ENCODE results near the gene FCER2.

Gene FCER2

DNA sequence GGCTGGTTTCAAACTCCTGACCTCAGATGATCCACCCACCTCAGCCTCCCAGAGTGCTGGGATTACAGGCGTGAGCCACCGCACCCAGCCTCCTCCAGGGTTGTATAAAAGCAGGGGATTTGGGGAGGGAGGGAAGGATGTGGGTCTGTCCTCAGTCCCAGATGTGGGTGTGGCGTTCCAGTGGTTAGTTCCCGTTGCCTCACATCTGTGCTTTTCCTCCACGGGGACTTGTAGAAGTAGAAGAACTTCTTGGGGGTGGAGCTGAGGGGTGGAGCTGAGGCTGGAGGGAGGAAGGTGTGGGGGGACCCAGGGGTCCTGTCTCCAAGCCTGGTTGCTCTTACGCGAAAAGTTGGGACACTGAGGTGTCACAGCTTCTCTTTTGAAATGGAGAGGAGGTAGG is 25.6 kb downstream of the FCER2 start:
- no peak for DNase-seq

DNA sequence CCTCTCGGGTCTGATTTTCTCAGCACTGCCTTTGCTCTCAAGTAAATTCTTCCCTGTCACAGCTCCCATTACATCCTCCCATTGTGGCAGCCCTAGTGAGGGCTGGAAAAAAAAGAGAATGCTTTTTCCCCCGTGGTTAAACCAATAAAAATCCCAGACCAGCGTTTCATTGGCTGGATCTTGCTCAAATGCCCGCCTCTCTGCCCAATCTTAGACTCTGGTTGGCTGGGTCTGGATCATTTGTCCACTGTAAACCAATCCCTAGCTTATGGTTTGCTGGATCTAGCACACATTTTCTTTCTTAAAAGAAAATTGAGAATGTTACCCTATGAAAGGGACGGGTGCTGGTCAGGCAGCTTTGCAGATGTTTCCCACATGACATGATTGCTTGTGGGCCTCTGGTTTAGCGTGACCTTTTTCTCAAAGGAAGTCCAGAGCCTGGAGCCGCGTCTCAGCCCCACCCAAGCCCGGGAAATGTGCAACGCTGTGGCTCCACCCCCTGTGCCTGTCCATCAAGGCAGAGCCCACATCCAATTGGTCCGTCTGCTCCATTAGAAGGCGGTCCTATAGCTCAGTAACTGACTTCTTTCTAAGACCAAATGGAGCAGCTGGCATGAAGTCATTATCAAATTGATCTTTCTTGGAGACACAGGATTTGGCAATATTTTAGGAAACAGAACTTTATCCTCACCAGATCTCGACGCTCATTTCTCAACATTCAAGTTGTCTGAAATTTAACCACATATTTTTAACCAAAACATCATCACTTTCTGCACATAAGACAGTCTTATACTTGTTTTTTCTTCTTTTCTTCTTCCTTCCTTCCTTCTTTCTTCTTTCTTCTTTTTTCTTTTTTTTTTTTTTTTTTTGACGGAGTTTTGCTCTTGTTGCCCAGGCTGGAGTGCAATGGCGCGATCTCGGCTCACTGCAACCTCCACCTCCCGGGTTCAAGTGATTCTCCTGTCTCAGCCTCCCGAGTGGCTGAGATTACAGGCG is 27.6 kb downstream of the FCER2 start:
- DNase-seq: no peak

DNA sequence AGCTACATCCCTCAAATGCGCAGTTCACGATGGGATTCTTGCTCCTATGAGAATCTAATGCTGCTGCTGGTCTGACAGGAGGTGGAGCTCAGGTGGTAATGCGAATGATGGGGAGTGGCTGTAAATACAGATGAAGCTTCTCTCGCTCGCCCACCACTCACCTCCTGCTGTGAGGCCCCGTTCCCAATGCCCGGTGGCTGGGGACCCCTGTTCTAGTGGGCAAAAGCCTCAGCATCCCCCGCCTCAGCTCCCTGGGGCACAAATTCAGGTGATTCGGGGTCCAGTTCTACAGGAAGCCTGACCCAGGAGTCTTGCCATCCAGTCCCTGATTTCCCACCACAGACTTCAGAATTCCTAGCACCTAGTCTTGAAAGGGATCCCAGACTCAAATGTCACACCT is 29.4 kb downstream of the FCER2 start:
- DNase-seq: no peak

DNA sequence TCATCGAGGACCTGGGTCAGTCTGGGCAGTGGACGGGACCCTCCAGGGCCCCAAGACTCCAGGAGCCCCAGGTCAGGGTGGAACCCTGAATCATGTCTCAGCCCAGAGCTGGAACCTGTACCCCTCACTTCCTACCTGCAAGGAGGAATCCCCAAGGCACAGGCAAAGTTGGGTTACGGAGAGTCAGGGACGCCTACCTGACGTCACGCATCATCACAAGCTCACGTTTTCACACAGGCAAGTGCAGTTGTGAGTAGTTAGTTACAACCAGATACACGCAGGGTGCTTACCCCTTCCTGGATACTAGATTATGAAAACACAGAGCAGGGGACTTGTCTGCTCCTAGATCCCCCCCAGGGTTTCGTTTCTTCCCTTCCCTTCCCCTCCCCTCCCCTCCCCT is 31.1 kb downstream of the FCER2 start:
- DNase-seq: no peak

DNA sequence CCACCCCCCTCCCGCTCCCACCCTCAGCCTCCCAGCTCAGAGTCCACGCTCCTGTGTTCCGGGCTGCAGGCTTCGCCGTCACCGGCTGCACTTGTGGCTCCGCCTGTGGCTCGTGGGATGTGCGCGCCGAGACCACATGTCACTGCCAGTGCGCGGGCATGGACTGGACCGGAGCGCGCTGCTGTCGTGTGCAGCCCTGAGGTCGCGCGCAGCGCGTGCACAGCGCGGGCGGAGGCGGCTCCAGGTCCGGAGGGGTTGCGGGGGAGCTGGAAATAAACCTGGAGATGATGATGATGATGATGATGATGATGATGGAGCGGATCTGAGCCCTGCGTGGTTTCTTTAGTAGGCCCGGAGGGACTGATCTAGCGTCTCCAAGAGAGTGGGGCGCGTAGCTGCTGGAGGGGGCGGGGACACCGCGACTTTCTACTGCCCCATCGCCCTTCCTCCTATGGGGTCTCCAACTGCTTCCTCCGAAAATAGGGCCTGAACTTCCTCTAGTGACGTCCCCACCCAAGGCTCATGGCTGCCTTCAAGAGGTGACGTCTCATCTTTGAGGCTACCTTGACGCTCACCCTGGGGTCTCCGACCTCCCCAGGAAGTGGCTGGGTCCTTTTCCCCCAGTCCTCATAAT is 31.7 kb downstream of the FCER2 start:
- DNase-seq: no peak

DNA sequence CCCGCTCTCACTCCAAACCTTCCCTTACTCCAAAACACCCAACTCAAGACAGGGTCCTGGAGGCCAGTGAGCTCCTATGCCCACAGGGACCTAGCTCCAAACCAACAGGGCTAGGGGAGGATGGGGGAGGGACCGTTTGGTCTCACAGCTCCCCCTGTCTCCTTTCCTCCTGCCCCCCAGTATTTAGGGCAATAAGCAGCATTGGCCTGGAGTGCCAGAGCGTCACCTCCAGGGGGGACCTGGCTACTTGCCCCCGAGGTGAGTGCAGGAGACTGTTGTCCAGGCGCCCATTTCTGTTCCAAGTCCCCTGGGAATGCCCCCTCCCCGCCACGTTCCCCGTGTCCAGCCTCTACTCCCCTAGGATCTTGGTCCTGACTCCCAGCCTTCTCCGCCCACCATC is 32.3 kb downstream of the FCER2 start:
- no peak for DNase-seq

DNA sequence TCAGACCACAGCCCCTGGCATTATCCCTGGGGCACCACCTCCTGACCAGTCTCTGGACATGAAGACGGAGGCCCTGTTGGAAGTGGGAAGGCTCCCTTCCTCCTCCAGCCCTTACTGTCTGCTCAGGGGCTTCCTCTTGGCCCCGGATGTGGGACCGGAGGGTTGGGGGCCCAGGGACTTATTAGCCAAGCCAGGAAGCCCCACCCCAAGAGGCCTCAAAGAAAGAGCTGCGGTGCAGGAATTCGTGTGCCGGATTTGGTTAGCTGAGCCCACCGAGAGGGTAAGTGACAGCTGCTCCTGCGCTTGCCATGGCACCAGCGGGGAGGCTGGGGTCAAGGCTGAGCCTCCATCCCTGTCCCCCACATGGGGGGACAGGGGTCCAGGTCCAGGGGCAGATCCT is 33.1 kb downstream of the FCER2 start, which contains the start of gene RETN:
Gene RETN (plus strand): TSS at position 208 of the 400 bp plus-strand sequence. CDS start 278 bp downstream, outside the sequence.
- DNase-seq: no peak

DNA sequence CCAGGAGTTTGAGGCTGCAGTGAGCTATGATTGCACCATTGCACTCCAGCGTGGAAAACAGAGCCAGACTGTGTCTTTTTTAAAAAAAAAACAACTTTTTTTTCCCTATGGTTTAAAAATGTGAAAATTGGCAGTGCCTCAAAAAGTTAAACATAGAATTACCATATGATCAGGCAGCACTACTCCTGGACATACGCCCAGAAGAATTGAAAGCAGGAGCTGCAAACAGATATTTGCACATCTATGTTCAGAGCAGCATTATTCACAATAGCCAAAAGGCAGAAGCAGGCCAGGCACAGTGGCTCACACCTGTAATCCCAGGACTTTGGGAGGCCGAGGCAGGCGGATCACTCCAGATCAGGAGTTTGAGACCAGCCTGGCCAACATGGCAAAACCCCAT is 36.9 kb downstream of the FCER2 start:
- no peak for DNase-seq

DNA sequence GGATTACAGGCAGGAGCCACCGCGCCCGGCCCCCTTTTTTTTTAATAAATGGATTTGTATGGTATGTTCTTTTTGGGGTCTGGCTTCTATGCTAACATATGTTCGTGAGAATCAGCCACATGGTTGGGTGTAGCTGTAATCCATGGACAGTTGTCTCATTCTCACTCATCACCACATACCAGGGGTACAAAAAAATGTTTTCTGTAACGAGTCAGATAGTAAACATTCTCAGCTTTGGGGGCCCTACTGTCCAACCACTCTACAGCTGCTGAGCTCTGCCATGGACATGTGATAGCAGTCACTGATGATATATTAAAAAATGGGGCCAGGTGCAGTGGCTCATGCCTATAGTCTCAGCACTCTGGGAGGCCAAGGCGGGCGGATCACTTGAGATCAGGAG is 38.2 kb downstream of the FCER2 start:
- DNase-seq: no peak

DNA sequence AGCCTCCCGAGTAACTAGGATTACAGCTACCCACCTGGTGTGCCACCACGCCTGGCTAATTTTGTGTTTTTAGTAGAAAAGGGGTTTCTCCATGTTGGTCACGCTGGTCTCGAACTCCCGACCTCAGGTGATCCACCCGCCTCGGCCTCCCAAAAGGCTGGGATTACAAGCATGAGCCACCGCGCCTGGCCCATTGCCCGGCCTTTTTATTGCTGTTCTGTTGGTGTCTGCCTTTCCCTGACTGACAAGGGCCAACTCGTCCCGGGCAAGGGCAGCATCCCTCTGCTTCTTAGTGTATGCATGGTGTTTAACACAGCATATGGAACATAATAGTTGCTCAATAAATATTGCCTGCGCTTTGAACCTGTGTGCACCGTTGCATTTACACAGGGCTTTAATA is 39.3 kb downstream of the FCER2 start:
- DNase-seq: no peak

DNA sequence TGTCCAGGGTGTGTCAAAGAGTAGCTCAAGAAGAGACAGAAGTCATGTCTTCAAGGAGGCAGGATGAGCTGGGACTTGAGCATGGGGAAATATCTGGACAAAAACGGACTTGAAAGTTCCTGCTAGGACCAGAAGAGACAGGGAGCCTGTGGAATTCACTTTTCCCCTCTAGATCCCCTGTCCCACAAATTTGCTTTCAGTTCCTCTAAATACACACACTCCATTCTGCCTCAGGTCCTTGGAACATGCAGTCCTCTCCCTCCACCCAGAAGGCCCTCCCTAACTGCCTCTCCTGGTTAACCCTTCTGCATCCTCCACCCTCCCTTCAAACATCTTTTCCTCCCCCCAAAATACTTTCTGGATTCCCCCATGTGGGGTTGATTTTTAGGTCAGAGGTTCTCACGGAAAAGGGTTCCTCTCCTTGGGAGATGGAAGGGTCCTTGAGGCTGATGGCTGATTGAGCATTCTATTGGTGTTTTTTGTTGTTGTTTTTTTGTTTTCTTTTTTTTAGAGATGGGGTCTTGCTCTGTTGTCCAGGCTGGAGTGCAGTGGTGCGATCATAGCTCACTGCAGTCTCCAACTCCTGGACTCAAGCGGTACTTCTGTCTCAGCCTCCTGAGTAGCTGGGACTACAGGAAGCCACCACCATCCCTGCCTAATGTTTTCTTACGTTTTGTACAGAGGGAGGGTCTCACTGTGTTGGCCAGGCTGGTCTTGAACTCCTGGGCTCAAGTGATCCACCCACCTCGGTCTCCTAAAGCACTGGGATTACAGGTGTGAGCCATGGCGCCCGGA is 40.0 kb downstream of the FCER2 start:
- no peak for DNase-seq

DNA sequence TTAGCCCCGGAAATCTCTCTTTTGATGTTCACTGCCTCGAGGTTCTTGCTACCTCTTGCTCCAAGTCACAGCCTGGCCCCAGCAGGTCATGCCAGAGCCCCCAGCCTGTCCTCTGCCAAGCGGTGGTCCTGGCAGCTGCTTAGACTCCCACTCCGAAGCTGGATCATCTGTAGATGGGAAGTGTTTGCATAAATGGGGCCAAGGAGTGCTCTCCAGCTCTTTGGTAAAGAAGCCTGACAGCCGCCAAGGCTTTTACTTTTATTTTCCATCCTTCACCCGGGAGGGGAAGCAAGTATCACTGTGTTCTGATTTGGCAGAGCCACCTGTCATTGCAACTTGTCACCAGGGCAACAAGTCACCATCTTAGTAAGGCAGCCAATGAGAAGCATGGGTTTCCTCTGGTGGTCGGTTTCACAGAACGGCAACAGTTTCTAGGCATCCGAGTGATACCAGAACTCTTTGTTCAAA is 43.7 kb downstream of the FCER2 start:
- no peak for DNase-seq

DNA sequence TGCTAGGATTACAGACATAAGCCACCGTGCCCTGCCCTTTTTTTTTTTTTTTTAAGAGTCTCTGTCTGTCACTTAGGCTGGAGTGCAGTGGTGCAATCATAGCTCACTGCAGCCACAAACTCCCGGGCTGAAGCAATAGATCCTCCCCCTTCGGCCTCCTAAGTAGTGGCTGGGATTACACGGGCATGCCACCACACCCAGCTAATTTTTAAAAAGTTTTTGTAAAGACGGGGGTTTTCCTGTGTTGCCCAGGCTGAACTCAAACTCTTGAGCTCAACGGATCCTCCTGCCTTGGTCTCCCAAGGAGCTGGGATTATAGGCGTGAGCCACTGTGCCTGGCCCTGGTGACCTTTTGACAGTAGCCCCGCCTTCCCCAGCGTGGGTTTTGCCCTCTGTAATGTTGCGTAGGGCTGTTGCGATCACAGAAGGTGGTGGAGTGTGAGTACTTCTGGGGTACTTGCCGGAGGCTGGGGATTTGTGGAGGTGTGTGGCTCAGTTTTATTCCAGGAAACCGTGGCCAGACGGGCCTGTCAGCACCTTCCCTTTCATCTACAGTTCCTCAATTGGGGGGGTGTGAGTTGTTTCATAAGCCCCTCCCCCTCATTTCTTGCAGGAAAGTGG is 44.7 kb downstream of the FCER2 start:
- DNase-seq: peak; percentile 73

DNA sequence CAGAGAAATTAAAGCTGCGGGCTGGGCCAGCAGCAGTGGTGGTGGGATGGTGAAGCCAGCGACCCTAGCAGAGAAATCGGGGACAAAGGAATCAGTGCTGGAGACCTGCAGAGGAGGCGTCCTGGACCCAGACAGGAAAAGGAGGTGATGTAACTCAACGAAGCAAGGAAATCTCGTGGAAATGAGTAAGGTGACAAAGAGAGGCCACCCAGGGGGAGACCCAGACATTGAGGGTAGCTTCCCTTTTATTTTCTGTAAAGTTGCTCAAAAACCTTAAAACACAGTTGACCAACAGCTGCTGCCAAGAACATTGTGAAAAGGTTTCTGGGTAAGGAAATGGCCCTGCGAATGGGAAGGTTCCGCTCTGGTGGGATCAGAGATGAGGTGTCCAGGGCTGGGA is 46.4 kb downstream of the FCER2 start:
- DNase-seq: no peak

DNA sequence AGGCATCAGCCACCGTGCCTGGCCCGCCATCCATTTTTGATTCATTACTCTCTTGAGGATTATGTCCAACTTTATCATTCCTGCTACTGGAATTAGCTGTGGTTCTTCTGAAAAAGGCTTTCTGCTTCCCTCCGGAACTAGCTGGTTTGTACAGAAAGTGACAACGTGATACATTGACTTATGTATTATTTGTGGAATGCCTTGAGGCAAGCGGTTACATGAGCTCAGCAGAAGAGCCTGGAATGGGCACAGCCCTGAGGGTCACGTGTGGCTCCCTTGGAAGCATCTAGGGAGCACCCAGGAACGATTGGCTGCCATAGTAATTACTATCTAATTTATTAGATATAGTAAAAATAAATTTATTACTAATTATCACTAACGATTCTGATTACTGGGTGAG is 47.5 kb downstream of the FCER2 start:
- DNase-seq: no peak

DNA sequence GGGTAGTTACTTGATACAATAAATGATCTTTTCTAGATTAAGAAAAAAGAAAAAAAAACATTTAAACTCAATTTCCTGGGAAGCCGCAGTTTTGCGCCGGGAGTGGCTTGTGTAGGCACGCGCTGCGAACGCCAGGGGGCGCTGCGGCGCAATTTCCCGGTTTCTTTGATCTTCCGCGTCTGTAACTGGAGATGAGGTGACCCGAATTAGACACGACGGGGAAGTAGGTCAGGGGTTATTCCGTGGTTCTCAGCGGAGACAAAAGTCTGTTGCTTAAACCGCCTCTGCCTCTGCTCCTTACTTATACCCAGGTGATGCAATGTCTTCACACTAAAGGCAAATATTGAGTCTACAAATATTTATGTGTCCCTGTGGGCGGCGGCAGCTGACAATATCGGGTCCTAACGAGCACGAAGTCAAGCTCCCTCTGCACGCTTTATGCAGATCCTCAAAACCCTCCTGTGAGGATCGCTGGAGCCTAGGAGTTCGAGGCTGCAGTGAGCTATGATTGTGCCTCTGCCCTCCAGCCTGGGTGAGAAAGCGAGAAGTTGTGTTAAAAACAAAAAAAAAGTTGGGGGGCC is 49.8 kb downstream of the FCER2 start:
- DNase-seq: peak; percentile 99

DNA sequence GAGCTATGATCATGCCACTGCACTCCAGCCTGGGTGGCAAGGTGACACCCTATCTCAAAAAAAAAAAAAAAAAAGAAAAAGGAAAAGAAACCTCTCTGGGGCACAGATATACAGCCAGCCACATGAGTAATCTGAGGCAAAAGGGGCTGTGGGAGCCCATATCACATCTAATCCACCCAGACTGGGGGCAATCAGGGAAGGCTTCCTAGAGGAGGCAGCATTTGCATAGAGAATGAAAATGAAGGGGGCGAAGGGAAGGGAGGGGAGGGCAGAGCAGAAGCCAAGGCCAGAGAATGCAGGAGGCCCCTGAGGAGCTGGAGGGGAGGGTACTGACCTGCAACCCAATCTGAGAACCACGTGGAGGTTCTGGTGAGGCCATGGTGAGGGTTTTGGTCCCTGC is 51.8 kb downstream of the FCER2 start:
- no peak for DNase-seq

DNA sequence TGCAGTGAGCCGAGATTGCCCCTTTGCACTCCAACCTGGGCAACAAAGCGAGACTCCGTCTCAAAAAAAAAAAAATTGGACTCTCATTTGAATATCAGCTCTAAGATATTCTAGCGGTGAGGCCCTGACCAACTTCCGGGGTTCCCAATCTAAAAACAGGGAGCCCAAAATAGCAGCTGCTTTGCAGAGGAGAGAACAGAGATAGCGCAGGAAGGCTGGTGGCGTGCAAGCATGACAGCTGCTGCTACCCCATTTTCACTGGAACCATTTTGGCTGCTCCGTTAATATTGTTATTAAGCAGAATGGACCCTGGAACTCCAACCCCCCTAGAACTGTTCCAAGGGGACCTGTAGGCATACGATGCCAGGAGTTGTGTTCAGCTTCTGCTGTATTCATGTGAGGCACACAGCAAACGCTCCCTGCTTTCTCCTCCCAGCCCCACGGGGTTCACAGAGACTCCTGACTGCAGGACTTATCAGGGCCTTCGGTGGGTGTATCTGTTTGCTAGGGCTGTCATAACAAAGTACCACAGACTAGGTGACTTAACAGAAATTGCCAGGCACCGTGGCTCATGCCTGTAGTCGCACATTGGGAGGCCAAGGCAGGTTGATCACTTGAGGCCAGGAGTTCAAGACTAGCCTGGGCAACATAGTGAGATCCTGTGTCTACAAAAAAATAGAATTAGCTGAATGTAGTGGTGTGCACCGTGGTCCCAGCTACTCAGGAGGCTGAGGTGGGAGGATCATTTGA is 53.5 kb downstream of the FCER2 start:
- DNase-seq: no peak

DNA sequence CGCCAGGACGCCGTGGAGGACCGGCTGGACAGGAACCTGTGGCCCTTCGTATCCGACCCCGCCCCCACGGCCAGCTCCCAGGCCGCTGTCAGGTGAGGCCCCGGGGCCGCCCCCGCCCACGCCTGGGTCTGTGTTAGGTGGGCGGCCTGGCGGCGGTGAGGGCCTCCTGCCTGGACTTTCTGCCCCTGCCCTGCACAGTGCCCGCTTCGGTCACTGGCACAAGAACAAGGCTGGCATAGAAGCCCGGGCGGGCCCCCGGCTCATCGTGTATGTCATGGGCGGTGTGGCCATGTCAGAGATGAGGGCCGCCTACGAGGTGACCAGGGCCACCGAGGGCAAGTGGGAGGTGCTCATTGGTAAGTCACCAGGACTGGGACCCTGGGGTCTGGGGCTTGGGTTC is 54.8 kb downstream of the FCER2 start:
- DNase-seq: no peak

DNA sequence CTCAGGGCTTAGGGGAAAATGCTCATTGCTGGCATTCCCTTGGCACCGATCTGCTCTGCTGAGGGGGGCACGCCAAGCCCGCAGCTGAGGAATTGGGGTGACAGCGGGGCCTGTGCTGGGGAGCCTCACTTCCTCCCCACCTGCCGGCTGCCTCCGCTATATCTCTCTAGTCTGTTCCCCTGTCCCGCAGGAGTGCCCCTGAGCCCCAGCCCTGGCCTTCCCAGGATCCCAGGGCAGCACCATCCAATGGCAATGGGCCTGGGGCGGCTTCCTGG is 55.6 kb downstream of the FCER2 start:
- no peak for DNase-seq

DNA sequence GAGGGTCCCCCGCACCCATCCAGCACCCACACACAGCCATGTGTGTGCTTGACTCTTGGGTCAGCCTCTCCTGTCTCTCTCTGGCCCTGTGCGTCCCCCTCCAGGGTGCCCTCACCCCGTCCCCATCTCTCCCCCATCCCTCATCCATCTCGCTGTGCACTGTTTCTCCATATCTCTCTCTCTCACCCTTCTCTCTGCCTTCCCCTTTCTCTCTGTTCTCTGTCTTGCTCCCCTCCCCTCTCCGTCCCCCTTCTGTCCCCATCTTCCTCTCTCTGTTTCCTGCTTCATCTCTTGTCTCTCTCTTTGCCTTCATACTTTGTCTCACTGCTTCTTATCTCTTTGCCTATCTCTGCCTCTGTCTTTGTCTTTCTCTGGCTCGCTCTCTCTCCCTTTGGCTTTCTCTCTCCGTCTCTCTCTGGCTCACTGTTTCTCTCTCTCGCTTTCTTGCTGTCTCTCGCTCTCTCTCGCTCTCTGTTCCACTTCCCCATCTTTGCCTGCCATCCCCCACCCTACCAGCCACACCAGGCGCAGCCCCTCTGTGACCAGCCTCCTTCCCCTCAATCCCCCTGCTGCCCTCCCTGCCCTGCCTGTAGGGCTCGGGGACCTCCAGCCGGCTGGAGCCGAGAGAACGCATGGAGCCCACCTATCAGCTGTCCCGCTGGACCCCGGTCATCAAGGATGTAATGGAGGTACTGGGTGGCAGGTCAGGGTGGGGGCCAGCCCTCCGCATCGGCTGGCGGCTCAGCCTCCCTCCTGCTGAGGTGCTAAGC is 56.1 kb downstream of the FCER2 start:
- no peak for DNase-seq
